K562 (cell line): ENCODE results near the gene JADE2. TPM values are rescaled to one million over a fixed set of nuclear protein-coding genes. Genes with fewer than 3 reads are reported as not detected.

Experiments used
- ATAC-seq: fragments of 200-7000 bp; cut with Tn5 transposase; 3 replicates; pipeline ENCODE4 v1.9.1; 2020; ENCODE audit warnings: moderate library complexity
- BruUV-seq: library from RNA; stranded (reverse); fragments of 400-500 nt; replicated peaks from 2 replicates; lab custom pipeline; 2021; lab: Mats Ljungman, UMichigan
- CTCF ChIA-PET: fragments of 300-600 bp; formaldehyde crosslinking; extraction: SDS; loops from one replicate; lab custom pipeline; 2021; ENCODE audit warnings: low intra/inter-chr PET ratio; lab: Yijun Ruan, JAX
- POLR2A ChIA-PET: fragments of 300-600, 350-650 bp; sonication (Branson Sonifier 250); formaldehyde crosslinking; extraction: SDS; loops from one replicate; lab custom pipeline; 2021; ENCODE audit warnings: antibody characterized with exemption, inconsistent platforms; lab: Yijun Ruan, JAX
- DNase-seq, 4 experiments: peaks; one replicate each; pipeline versions ENCODE4 v3.0.0 to v3.0.0-alpha.2; 2011 to 2018; ENCODE audit warnings: low spot score in 3 of 4, mixed read lengths in 3 of 4; ENCODE audit errors: extremely low read depth in 1 of 4
- FAIRE-seq: peaks from 2 replicates; lab custom pipeline; 2011; peaks lifted over from hg19 to GRCh38; lab: Jason Lieb, UNC
- H2AFZ ChIP-seq: 2 replicates; pipeline ENCODE4 v1.6.0; 2011; ENCODE audit warnings: low read depth, low read length, control low read depth, inconsistent platforms
- H3K27ac ChIP-seq: fragments of 200-600 bp; 3 replicates; pipeline ENCODE4 v1.8.0; 2011; ENCODE audit warnings: low read depth, mild to moderate bottlenecking, control low read depth, inconsistent platforms, low read length, moderate library complexity, mixed read lengths; ENCODE audit errors: extremely low read depth
- H3K27me3 ChIP-seq, 2 experiments: fragments of 300-600 bp in 1 of 2; 2 replicates in 1 of 2; 3 replicates in 1 of 2; pipeline versions ENCODE4 v1.6.0 to v1.8.0; 2011; ENCODE audit warnings: inconsistent platforms in 2 of 2, low read length in 2 of 2, mild to moderate bottlenecking in 1 of 2, mixed read lengths in 1 of 2, moderate library complexity in 1 of 2; ENCODE audit not compliant: control insufficient read depth in 2 of 2, insufficient read depth in 2 of 2
- H3K36me3 ChIP-seq: fragments of 300-600 bp; 3 replicates; pipeline ENCODE4 v1.8.0; 2011; ENCODE audit warnings: mild to moderate bottlenecking, low read length, inconsistent platforms; ENCODE audit not compliant: control insufficient read depth, insufficient read depth
- H3K4me1 ChIP-seq, 2 experiments: fragments of 200-600 bp in 1 of 2; replicated peaks in 1 of 2; 2 replicates in 1 of 2; 3 replicates in 1 of 2; pipeline versions ENCODE4 v1.5.1 to v1.8.0; 2011; ENCODE audit warnings: inconsistent platforms in 2 of 2, low read length in 2 of 2, mild to moderate bottlenecking in 1 of 2, mixed read lengths in 1 of 2, moderate library complexity in 1 of 2; ENCODE audit not compliant: control insufficient read depth in 2 of 2, insufficient read depth in 2 of 2
- H3K4me2 ChIP-seq: 2 replicates; pipeline ENCODE4 v1.6.1; 2011; ENCODE audit warnings: low read length, control low read depth, inconsistent platforms, mixed read lengths; ENCODE audit not compliant: insufficient read depth
- H3K4me3 ChIP-seq: fragments of 200-600 bp; sonication (generic), shearing (Covaris generic); 2 replicates; pipeline ENCODE4 v1.5.1; 2016; ENCODE audit warnings: control low read depth, inconsistent platforms
- H3K79me2 ChIP-seq: fragments of 200-600 bp; 3 replicates; pipeline ENCODE4 v1.8.0; 2011; ENCODE audit warnings: low read length, inconsistent platforms; ENCODE audit not compliant: control insufficient read depth, insufficient read depth
- H3K9ac ChIP-seq, 2 experiments: 2 replicates each; pipeline versions ENCODE4 v1.6.0 to v1.6.1; 2011; ENCODE audit warnings: low read depth in 2 of 2, low read length in 2 of 2, control low read depth in 1 of 2, inconsistent platforms in 1 of 2, mild to moderate bottlenecking in 1 of 2, mixed read lengths in 1 of 2; ENCODE audit not compliant: insufficient read depth in 1 of 2
- H3K9me1 ChIP-seq: one replicate; pipeline ENCODE4 v1.6.0; 2011; ENCODE audit warnings: inconsistent platforms, mild to moderate bottlenecking, low read length, moderate library complexity; ENCODE audit not compliant: control insufficient read depth, insufficient read depth
- H3K9me3 ChIP-seq: replicated peaks from 2 replicates; pipeline ENCODE4 v1.5.1; 2011; ENCODE audit warnings: low read depth, low read length, inconsistent platforms; ENCODE audit not compliant: control insufficient read depth, insufficient read depth
- H4K20me1 ChIP-seq: replicated peaks from 2 replicates; pipeline ENCODE4 v1.6.1; 2011; ENCODE audit warnings: low read length, inconsistent platforms, mixed read lengths; ENCODE audit not compliant: control insufficient read depth, insufficient read depth
- BRD9 ChIP-seq: fragments of 450-650 bp; IDR thresholded peaks from 2 replicates; pipeline ENCODE4 v1.6.1; 2018; ENCODE audit warnings: low read depth; ENCODE audit not compliant: partially characterized antibody
- CEBPB ChIP-seq: fragments of 450-650 bp; IDR thresholded peaks from 2 replicates; pipeline ENCODE4 v1.6.1; 2016; ENCODE audit warnings: missing genetic modification characterization, missing compliant biosample characterization
- ELF4 ChIP-seq: fragments of 450-650 bp; formaldehyde crosslinking; IDR thresholded peaks from 2 replicates; pipeline ENCODE4 v1.4.0; 2022; ENCODE audit warnings: missing genetic modification characterization
- MAFG ChIP-seq: fragments of 450-650 bp; conservative IDR thresholded peaks from 2 replicates; pipeline ENCODE4 v1.6.1; 2016; ENCODE audit warnings: missing genetic modification characterization, missing compliant biosample characterization
- MEIS2 ChIP-seq: fragments of 450-650 bp; IDR thresholded peaks from 2 replicates; pipeline ENCODE4 v1.6.1; 2014; ENCODE audit warnings: mild to moderate bottlenecking; ENCODE audit not compliant: partially characterized antibody
- PCBP1 ChIP-seq: fragments of 200-400 bp; formaldehyde crosslinking; IDR thresholded peaks from 2 replicates; pipeline ENCODE4 v1.6.1; 2018; ENCODE audit warnings: mild to moderate bottlenecking, low read depth, low read length; ENCODE audit not compliant: poor library complexity, severe bottlenecking
- RBM14 ChIP-seq: fragments of 200-400 bp; formaldehyde crosslinking; IDR thresholded peaks from 2 replicates; pipeline ENCODE4 v1.6.1; 2018; ENCODE audit warnings: low read depth, mild to moderate bottlenecking, low read length, moderate library complexity, borderline replicate concordance; ENCODE audit not compliant: insufficient read depth
- SMAD1 ChIP-seq: fragments of 150-350 bp; IDR thresholded peaks from 2 replicates; pipeline ENCODE4 v1.6.1; 2014; ENCODE audit warnings: low read length, low read depth; ENCODE audit not compliant: partially characterized antibody
- STAT5B ChIP-seq: fragments of 250-450 bp; sonication (Bioruptor Pico); IDR thresholded peaks from 2 replicates; pipeline ENCODE4 v1.8.0; 2021; ENCODE audit warnings: mild to moderate bottlenecking, inconsistent platforms
- ZNF316 ChIP-seq: fragments of 450-650 bp; IDR thresholded peaks from 2 replicates; pipeline ENCODE4 v1.6.1; 2016
- WGBS: fragments of 100-300 bp; shearing (Covaris generic); methylation state at CpG from one replicate; pipeline ENCODE4 v1.1.6; 2016; ENCODE audit warnings: low coverage, mixed read lengths; ENCODE audit not compliant: insufficient coverage; ENCODE audit errors: missing lambda C conversion rate; 5-methylcytosine and 5-hydroxymethylcytosine counted together
- in situ Hi-C: fragments of 300-500 bp; cut with MboI; formaldehyde crosslinking; loops from 4 replicates; pipeline ENCODE4 v1.15.0; 2018; ENCODE audit warnings: inconsistent platforms, mixed read lengths
- intact Hi-C: fragments of 100-400 bp; cut with micrococcal nuclease; formaldehyde crosslinking; loops from 2 replicates; pipeline ENCODE4 v1.14.2; 2022
- polyA plus RNA-seq, 8 experiments: library from polyadenylated mRNA; depleted of rRNA in 4 of 8; stranded (reverse) in 5 of 8; unstranded in 3 of 8; fragments of >200 nt; fragmentation: Nextera tagmentation in 2 of 8; fragmentation: Illumina TruSeq in 1 of 8; extraction: Ambion mirVana in 2 of 8; extraction: Trizol in 1 of 8; gene quantifications; 2 replicates each; pipeline versions ENCODE4 v1.2.1 to v1.2.3, GENCODE V29; 2011 to 2014; ENCODE audit warnings: inconsistent platforms in 1 of 8, missing spikeins in 1 of 8
- small RNA-seq: library from RNA; depleted of rRNA; stranded (forward); fragments of <200 nt; gene quantifications from one replicate; pipeline ENCODE3, GENCODE V24; 2014
- total RNA-seq, 7 experiments: library from RNA; depleted of rRNA in 6 of 7; stranded (reverse); fragments of >200 nt in 6 of 7; fragmentation: Illumina TruSeq in 2 of 7; extraction: Trizol in 2 of 7; gene quantifications; 2 replicates each; pipeline versions ENCODE4 v1.2.1 to v1.2.3, GENCODE V29; 2011 to 2021; ENCODE audit warnings: low replicate concordance in 1 of 7

Gene JADE2
- total and polyA plus RNA-seq, 9 of the 15 experiments (the other 6 are each of a cell fraction or from before 2014, with no cell fraction given) = 0.50 to 23.3 (median 9.1) TPM

DNA sequence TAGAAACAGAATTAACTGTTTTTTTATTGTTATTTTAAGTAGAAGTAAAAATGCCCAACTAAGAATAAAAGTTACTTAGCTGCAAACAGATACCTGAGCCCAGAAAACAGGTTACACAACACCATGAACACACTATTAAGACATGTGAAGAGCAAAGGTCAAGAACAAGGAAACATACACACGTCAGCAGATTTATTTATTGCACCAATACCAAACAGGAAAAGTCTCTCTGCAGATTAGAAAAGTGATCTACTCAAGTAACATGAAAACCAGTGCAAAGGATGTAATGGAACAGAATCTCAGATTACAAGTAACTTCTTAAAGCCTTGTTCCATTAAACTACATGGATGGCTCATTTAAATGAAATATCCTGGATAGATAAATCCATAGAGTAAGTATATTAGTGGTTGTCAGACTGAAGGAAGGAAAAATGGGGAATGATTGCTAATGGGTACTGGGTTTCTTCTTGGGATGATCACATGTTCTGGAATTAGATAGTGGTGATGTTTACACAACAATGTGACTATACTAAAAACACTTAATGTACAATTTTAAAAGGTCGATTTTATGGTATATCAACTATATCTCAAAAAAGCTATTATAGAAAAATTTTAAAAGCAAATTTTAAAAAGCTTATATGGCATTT lies 101.0 kb downstream of the JADE2 start:
- Histone ChIP-seq H3K79me2 (peaks cover 51% of the 10 kb centered on the region), H2AFZ (no peak overlapping the region), H3K4me2 (no peak overlapping the region), H3K27me3 (no peaks in the 10 kb centered on the region), H3K36me3 (peaks cover 42% of the 10 kb centered on the region; the same call in 2 of the 3 replicates), H3K9ac (no peak overlapping the region), H4K20me1 (no peaks in the 10 kb centered on the region), H3K9me1 (no peaks in the 10 kb centered on the region), H3K9me3 (no peaks in the 10 kb centered on the region), H3K27ac (no peak overlapping the region), H3K4me3 (no peak overlapping the region), H3K4me1 (no peaks in the 10 kb centered on the region; a peak in 1 of 5 replicates)
- 53% methylated on average over 2 of the region's 2 CpGs for WGBS
- ChIA-PET CTCF (no interaction called here), POLR2A (no interaction called here)
- intact Hi-C loops = no loop called here
- no TSS peak for BruUV-seq
- TF ChIP-seq MEIS2 (peak; percentile 4), SMAD1 (no peak), RBM14 (no peak), MAFG (tag) (peak; percentile 33; the same call in 1 of the 2 replicates), PCBP1 (no peak), STAT5B (CRISPR knock-in tag) (no peak), CEBPB (tag) (peak; percentile 23; the same call in 1 of the 2 replicates), BRD9 (no peak), ZNF316 (peak; percentile 72), ELF4 (CRISPR knock-in tag) (no peak)
- ATAC-seq (no peak), DNase-seq (no peak), FAIRE-seq (no peak)
- in situ Hi-C loops = no loop called here

Small RNA genes lying within 50 kb of the gene (small RNA-seq; reads per million reads assigned to genes)
- gene RN7SL541P (not detected), gene RNU6-456P (not detected)

Other genes with a start within 250 kb of the JADE2 start
- gene CDKL3, start 158.5 kb upstream of the JADE2 start, total RNA-seq (2014; rRNA removed) = 0.23 and 0.65 TPM in 2 replicates
- 1.5 and 1.8 TPM in 2 replicates for gene CDKL3, start 158.5 kb upstream of the JADE2 start, total RNA-seq (2014; rRNA removed; fragmentation: Illumina TruSeq; extraction: Trizol)
- gene CDKL3, start 158.5 kb upstream of the JADE2 start, total RNA-seq (2015; rRNA removed; fragmentation: Illumina TruSeq; extraction: Trizol) = 0.51 and 1.1 TPM in 2 replicates
- gene CDKL3, start 158.5 kb upstream of the JADE2 start, total RNA-seq (2021) = 1.1 and 1.8 TPM in 2 replicates
- gene CDKL3, start 158.5 kb upstream of the JADE2 start, polyA plus RNA-seq (2011; rRNA removed) = 3.1 and 5.0 TPM in 2 replicates
- 1.5 and 2.4 TPM in 2 replicates for gene CDKL3, start 158.5 kb upstream of the JADE2 start, polyA plus RNA-seq (2014; fragmentation: Illumina TruSeq; extraction: Trizol)
- gene CDKL3, start 158.5 kb upstream of the JADE2 start, polyA plus RNA-seq (2014; fragmentation: Nextera tagmentation; extraction: Ambion mirVana) = 1 to 10 TPM; 3.3 to 3.9 TPM
- 1.2 and 1.7 TPM in 2 replicates for gene CDKL3, start 158.5 kb upstream of the JADE2 start, polyA plus RNA-seq (2014; rRNA removed)
- 8.4 and 13.1 TPM in 2 replicates for gene UBE2B, start 154.1 kb upstream of the JADE2 start, total RNA-seq (2014; rRNA removed)
- gene UBE2B, start 154.1 kb upstream of the JADE2 start, total RNA-seq (2014; rRNA removed; fragmentation: Illumina TruSeq; extraction: Trizol) = 61.8 and 72.4 TPM in 2 replicates
- gene UBE2B, start 154.1 kb upstream of the JADE2 start, total RNA-seq (2015; rRNA removed; fragmentation: Illumina TruSeq; extraction: Trizol) = 37.8 and 40.0 TPM in 2 replicates
- 73.1 and 75.5 TPM in 2 replicates for gene UBE2B, start 154.1 kb upstream of the JADE2 start, total RNA-seq (2021)
- gene UBE2B, start 154.1 kb upstream of the JADE2 start, polyA plus RNA-seq (2011; rRNA removed) = 64.1 and 83.2 TPM in 2 replicates
- gene UBE2B, start 154.1 kb upstream of the JADE2 start, polyA plus RNA-seq (2014; fragmentation: Illumina TruSeq; extraction: Trizol) = 71.6 and 88.9 TPM in 2 replicates
- 100 to 1,000 TPM; 165 to 198 TPM for gene UBE2B, start 154.1 kb upstream of the JADE2 start, polyA plus RNA-seq (2014; fragmentation: Nextera tagmentation; extraction: Ambion mirVana)
- gene UBE2B, start 154.1 kb upstream of the JADE2 start, polyA plus RNA-seq (2014; rRNA removed) = 38.0 and 54.7 TPM in 2 replicates
- 46.4 and 90.0 TPM in 2 replicates for gene CDKN2AIPNL, start 113.8 kb upstream of the JADE2 start, total RNA-seq (2014; rRNA removed)
- 40.7 and 45.5 TPM in 2 replicates for gene CDKN2AIPNL, start 113.8 kb upstream of the JADE2 start, total RNA-seq (2014; rRNA removed; fragmentation: Illumina TruSeq; extraction: Trizol)
- gene CDKN2AIPNL, start 113.8 kb upstream of the JADE2 start, total RNA-seq (2015; rRNA removed; fragmentation: Illumina TruSeq; extraction: Trizol) = 41.8 and 43.1 TPM in 2 replicates
- 40.0 and 42.1 TPM in 2 replicates for gene CDKN2AIPNL, start 113.8 kb upstream of the JADE2 start, total RNA-seq (2021)
- 29.6 and 44.3 TPM in 2 replicates for gene CDKN2AIPNL, start 113.8 kb upstream of the JADE2 start, polyA plus RNA-seq (2011; rRNA removed)
- gene CDKN2AIPNL, start 113.8 kb upstream of the JADE2 start, polyA plus RNA-seq (2014; fragmentation: Illumina TruSeq; extraction: Trizol) = 39.2 and 42.2 TPM in 2 replicates
- gene CDKN2AIPNL, start 113.8 kb upstream of the JADE2 start, polyA plus RNA-seq (2014; fragmentation: Nextera tagmentation; extraction: Ambion mirVana) = 10 to 100 TPM; 19.9 to 30.7 TPM
- gene CDKN2AIPNL, start 113.8 kb upstream of the JADE2 start, polyA plus RNA-seq (2014; rRNA removed) = 46.9 and 55.4 TPM in 2 replicates
- gene SAR1B, start 107.2 kb downstream of the JADE2 start, total RNA-seq (2014; rRNA removed) = 51.9 and 55.6 TPM in 2 replicates
- gene SAR1B, start 107.2 kb downstream of the JADE2 start, total RNA-seq (2014; rRNA removed; fragmentation: Illumina TruSeq; extraction: Trizol) = 60.7 and 64.7 TPM in 2 replicates
- gene SAR1B, start 107.2 kb downstream of the JADE2 start, total RNA-seq (2015; rRNA removed; fragmentation: Illumina TruSeq; extraction: Trizol) = 39.4 and 40.0 TPM in 2 replicates
- 59.8 and 65.4 TPM in 2 replicates for gene SAR1B, start 107.2 kb downstream of the JADE2 start, total RNA-seq (2021)
- gene SAR1B, start 107.2 kb downstream of the JADE2 start, polyA plus RNA-seq (2011; rRNA removed) = 55.3 and 79.1 TPM in 2 replicates
- gene SAR1B, start 107.2 kb downstream of the JADE2 start, polyA plus RNA-seq (2014; fragmentation: Illumina TruSeq; extraction: Trizol) = 53.0 and 63.1 TPM in 2 replicates
- gene SAR1B, start 107.2 kb downstream of the JADE2 start, polyA plus RNA-seq (2014; fragmentation: Nextera tagmentation; extraction: Ambion mirVana) = 100 to 1,000 TPM; 217 to 221 TPM
- 64.9 and 66.9 TPM in 2 replicates for gene SAR1B, start 107.2 kb downstream of the JADE2 start, polyA plus RNA-seq (2014; rRNA removed)
- gene SEC24A, start 123.1 kb downstream of the JADE2 start, total RNA-seq (2014; rRNA removed) = 7.9 and 8.0 TPM in 2 replicates
- 20.5 and 23.7 TPM in 2 replicates for gene SEC24A, start 123.1 kb downstream of the JADE2 start, total RNA-seq (2014; rRNA removed; fragmentation: Illumina TruSeq; extraction: Trizol)
- 17.5 and 19.5 TPM in 2 replicates for gene SEC24A, start 123.1 kb downstream of the JADE2 start, total RNA-seq (2015; rRNA removed; fragmentation: Illumina TruSeq; extraction: Trizol)
- gene SEC24A, start 123.1 kb downstream of the JADE2 start, total RNA-seq (2021) = 23.8 and 24.5 TPM in 2 replicates
- gene SEC24A, start 123.1 kb downstream of the JADE2 start, polyA plus RNA-seq (2011; rRNA removed) = 36.5 and 41.2 TPM in 2 replicates
- gene SEC24A, start 123.1 kb downstream of the JADE2 start, polyA plus RNA-seq (2014; fragmentation: Illumina TruSeq; extraction: Trizol) = 22.5 and 26.4 TPM in 2 replicates
- gene SEC24A, start 123.1 kb downstream of the JADE2 start, polyA plus RNA-seq (2014; fragmentation: Nextera tagmentation; extraction: Ambion mirVana) = 10 to 100 TPM in 1 of 2 experiments, 1 to 10 TPM in 1; 7.9 to 11.1 TPM
- gene SEC24A, start 123.1 kb downstream of the JADE2 start, polyA plus RNA-seq (2014; rRNA removed) = 10.9 and 15.3 TPM in 2 replicates
- 18.9 and 19.3 TPM in 2 replicates for gene CAMLG, start 212.9 kb downstream of the JADE2 start, total RNA-seq (2014; rRNA removed)
- 22.0 and 26.7 TPM in 2 replicates for gene CAMLG, start 212.9 kb downstream of the JADE2 start, total RNA-seq (2014; rRNA removed; fragmentation: Illumina TruSeq; extraction: Trizol)
- 13.0 and 13.6 TPM in 2 replicates for gene CAMLG, start 212.9 kb downstream of the JADE2 start, total RNA-seq (2015; rRNA removed; fragmentation: Illumina TruSeq; extraction: Trizol)
- 19.7 and 20.1 TPM in 2 replicates for gene CAMLG, start 212.9 kb downstream of the JADE2 start, total RNA-seq (2021)
- 11.3 and 12.8 TPM in 2 replicates for gene CAMLG, start 212.9 kb downstream of the JADE2 start, polyA plus RNA-seq (2011; rRNA removed)
- 13.7 and 18.0 TPM in 2 replicates for gene CAMLG, start 212.9 kb downstream of the JADE2 start, polyA plus RNA-seq (2014; fragmentation: Illumina TruSeq; extraction: Trizol)
- gene CAMLG, start 212.9 kb downstream of the JADE2 start, polyA plus RNA-seq (2014; fragmentation: Nextera tagmentation; extraction: Ambion mirVana) = 10 to 100 TPM; 16.3 to 17.3 TPM
- gene CAMLG, start 212.9 kb downstream of the JADE2 start, polyA plus RNA-seq (2014; rRNA removed) = 11.0 and 15.3 TPM in 2 replicates
- gene DDX46, start 233.1 kb downstream of the JADE2 start, total RNA-seq (2014; rRNA removed) = 48.9 and 49.0 TPM in 2 replicates
- gene DDX46, start 233.1 kb downstream of the JADE2 start, total RNA-seq (2014; rRNA removed; fragmentation: Illumina TruSeq; extraction: Trizol) = 84.9 and 102 TPM in 2 replicates
- 95.9 and 99.0 TPM in 2 replicates for gene DDX46, start 233.1 kb downstream of the JADE2 start, total RNA-seq (2015; rRNA removed; fragmentation: Illumina TruSeq; extraction: Trizol)
- 70.6 and 74.6 TPM in 2 replicates for gene DDX46, start 233.1 kb downstream of the JADE2 start, total RNA-seq (2021)
- 49.2 and 76.4 TPM in 2 replicates for gene DDX46, start 233.1 kb downstream of the JADE2 start, polyA plus RNA-seq (2011; rRNA removed)
- 83.4 and 87.6 TPM in 2 replicates for gene DDX46, start 233.1 kb downstream of the JADE2 start, polyA plus RNA-seq (2014; fragmentation: Illumina TruSeq; extraction: Trizol)
- gene DDX46, start 233.1 kb downstream of the JADE2 start, polyA plus RNA-seq (2014; fragmentation: Nextera tagmentation; extraction: Ambion mirVana) = 10 to 100 TPM; 26.2 to 32.3 TPM
- 61.6 and 77.6 TPM in 2 replicates for gene DDX46, start 233.1 kb downstream of the JADE2 start, polyA plus RNA-seq (2014; rRNA removed)